A549 (cell line): ENCODE data around the gene PLEKHN1. TPM values are rescaled to one million over a fixed set of nuclear protein-coding genes. Genes with fewer than 3 reads are reported as not detected.

Source experiments
- ATAC-seq, 2 experiments: fragments of 200-7000 bp in 1 of 2; fragments of >200 bp in 1 of 2; cut with Nextera tagmentation in 1 of 2; cut with Tn5 transposase in 1 of 2; 3 replicates each; pipeline versions ENCODE4 v1.8.0 to v1.9.1; 2018 to 2020; ENCODE audit warnings: mild to moderate bottlenecking in 1 of 2, moderate library complexity in 1 of 2
- CTCF ChIA-PET: fragments of 300-600 bp; sonication (Branson Sonifier 250); formaldehyde crosslinking; extraction: SDS; loops from one replicate; lab custom pipeline; 2021; ENCODE audit warnings: antibody characterized with exemption, inconsistent platforms; lab: Yijun Ruan, JAX
- POLR2A ChIA-PET: fragments of 350-600 bp; formaldehyde crosslinking; extraction: SDS; loops from one replicate; lab custom pipeline; 2021; ENCODE audit warnings: antibody characterized with exemption, inconsistent platforms; lab: Yijun Ruan, JAX
- DNase-seq, 2 experiments: peaks; one replicate each; pipeline versions ENCODE4 v3.0.0 to v3.0.0-alpha.2; 2011 to 2016; ENCODE audit warnings: low read depth in 1 of 2, low spot score in 1 of 2
- FAIRE-seq: peaks from 2 replicates; lab custom pipeline; 2011; peaks lifted over from hg19 to GRCh38; lab: Jason Lieb, UNC
- H3K27ac ChIP-seq, 2 experiments: fragments of >200 bp; sonication (Bioruptor Twin); formaldehyde crosslinking; 3 replicates each; pipeline ENCODE4 v1.5.1; 2016 to 2017
- H3K4me1 ChIP-seq: fragments of >200 bp; sonication (Bioruptor Twin); formaldehyde crosslinking; 3 replicates; pipeline ENCODE4 v1.6.1; 2016
- H3K4me2 ChIP-seq: fragments of >200 bp; sonication (Bioruptor Twin); formaldehyde crosslinking; 3 replicates; pipeline ENCODE4 v1.6.1; 2016
- H3K4me3 ChIP-seq: fragments of >200 bp; sonication (Bioruptor Twin); formaldehyde crosslinking; 3 replicates; pipeline ENCODE4 v1.5.1; 2016
- H3K9me3 ChIP-seq: fragments of >200 bp; sonication (Bioruptor Twin); formaldehyde crosslinking; 3 replicates; pipeline ENCODE4 v1.6.1; 2016
- CHD2 ChIP-seq: fragments of 150-350 bp; IDR thresholded peaks from 2 replicates; pipeline ENCODE4 v1.6.1; 2014; ENCODE audit warnings: low read length; ENCODE audit not compliant: partially characterized antibody
- E2F6 ChIP-seq: IDR thresholded peaks from 2 replicates; pipeline ENCODE4 v1.6.1; 2012; ENCODE audit warnings: low read depth, borderline replicate concordance
- EP300 ChIP-seq, 2 experiments: fragments of >200 bp; sonication (Bioruptor Twin); formaldehyde crosslinking; IDR thresholded peaks; 2 replicates in 1 of 2; 3 replicates in 1 of 2; pipeline ENCODE4 v1.6.1; 2016 to 2017
- ESRRA ChIP-seq: fragments of 150-350 bp; IDR thresholded peaks from 2 replicates; pipeline ENCODE4 v1.6.1; 2014; ENCODE audit warnings: mild to moderate bottlenecking, low read length, borderline replicate concordance
- FOSL2 ChIP-seq, 2 experiments: fragments of 450-650 bp in 1 of 2; fragments of >200 bp in 1 of 2; sonication (Bioruptor Twin) in 1 of 2; formaldehyde crosslinking; IDR thresholded peaks; 2 replicates each; pipeline versions ENCODE4 v1.5.0 to v1.6.1; 2016 to 2020; ENCODE audit warnings: mild to moderate bottlenecking in 1 of 2, moderate library complexity in 1 of 2
- FOXS1 ChIP-seq: fragments of 250-450 bp; sonication (Bioruptor Pico); IDR thresholded peaks from 2 replicates; pipeline ENCODE4 v1.5.0; 2020; ENCODE audit warnings: mild to moderate bottlenecking, moderate library complexity
- HDAC2 ChIP-seq: fragments of 200-600 bp; sonication (generic); IDR thresholded peaks from 2 replicates; pipeline ENCODE4 v1.6.1; 2016
- HOXB5 ChIP-seq: fragments of 250-450 bp; sonication (Bioruptor Pico); IDR thresholded peaks from 2 replicates; pipeline ENCODE4 v1.5.0; 2020; ENCODE audit warnings: mild to moderate bottlenecking, moderate library complexity
- JUN ChIP-seq, 2 experiments: fragments of >200 bp; sonication (Bioruptor Twin); formaldehyde crosslinking; IDR thresholded peaks; 2 replicates in 1 of 2; 3 replicates in 1 of 2; pipeline ENCODE4 v1.6.1; 2016 to 2017
- JUNB ChIP-seq: fragments of >200 bp; sonication (Bioruptor Twin); formaldehyde crosslinking; IDR thresholded peaks from 2 replicates; pipeline ENCODE4 v1.6.1; 2016
- MAFK ChIP-seq: fragments of 450-650 bp; IDR thresholded peaks from 2 replicates; pipeline ENCODE4 v1.6.1; 2014; ENCODE audit not compliant: partially characterized antibody
- MAX ChIP-seq: IDR thresholded peaks from 2 replicates; pipeline ENCODE4 v1.6.1; 2012
- NFE2L2 ChIP-seq: fragments of 150-350 bp; conservative IDR thresholded peaks from 2 replicates; pipeline ENCODE4 v1.6.1; 2014; ENCODE audit warnings: low read length
- POLR2AphosphoS2 ChIP-seq: conservative IDR thresholded peaks from 2 replicates; pipeline ENCODE4 v1.6.1; 2012; ENCODE audit warnings: low read length, improper control_type of control experiment, inconsistent platforms
- RAD21 ChIP-seq, 2 experiments: fragments of >200 bp in 1 of 2; sonication (Bioruptor Twin) in 1 of 2; formaldehyde crosslinking in 1 of 2; IDR thresholded peaks in 1 of 2; conservative IDR thresholded peaks in 1 of 2; 2 replicates in 1 of 2; 3 replicates in 1 of 2; pipeline ENCODE4 v1.6.1; 2012 to 2018; ENCODE audit warnings: inconsistent platforms in 1 of 2
- REST ChIP-seq: fragments of 200-600 bp; sonication (generic); IDR thresholded peaks from 2 replicates; pipeline ENCODE4 v1.6.1; 2016; ENCODE audit warnings: antibody characterized with exemption, mild to moderate bottlenecking, moderate library complexity
- RFX5 ChIP-seq: fragments of 450-650 bp; IDR thresholded peaks from 2 replicates; pipeline ENCODE4 v1.7.1; 2014; ENCODE audit warnings: antibody characterized with exemption, mild to moderate bottlenecking, moderate library complexity
- SMC3 ChIP-seq: fragments of >200 bp; sonication (Bioruptor Twin); formaldehyde crosslinking; IDR thresholded peaks from 3 replicates; pipeline ENCODE4 v1.6.1; 2018; ENCODE audit warnings: inconsistent platforms
- ZNF302 ChIP-seq: fragments of 250-450 bp; sonication (Bioruptor Pico); IDR thresholded peaks from 2 replicates; pipeline ENCODE4 v1.9.0; 2021; ENCODE audit warnings: inconsistent platforms, mild to moderate bottlenecking, moderate library complexity
- ZSCAN20 ChIP-seq: fragments of 250-450 bp; sonication (Bioruptor Pico); IDR thresholded peaks from 2 replicates; pipeline ENCODE4 v1.8.0; 2022; ENCODE audit warnings: mild to moderate bottlenecking, moderate library complexity
- WGBS: methylation state at CpG from one replicate; pipeline ENCODE4 v1.1.6; 2017; ENCODE audit errors: missing lambda C conversion rate; 5-methylcytosine and 5-hydroxymethylcytosine counted together
- polyA plus RNA-seq, 4 experiments: library from polyadenylated mRNA; depleted of rRNA in 3 of 4; stranded (reverse); fragments of >200 nt; fragmentation: RNase III in 1 of 4; extraction: RNeasy Plus Mini Kit Qiagen cat#74134 plus additional on column Dnase treatment in 1 of 4; gene quantifications; 2 replicates in 3 of 4; 3 replicates in 1 of 4; pipeline ENCODE4 v1.2.3, GENCODE V29; 2011 to 2017
- TF ChIP-seq, protein P1 (sequence below): fragments of >200 bp; sonication (Bioruptor Twin); formaldehyde crosslinking; IDR thresholded peaks from 2 replicates; pipeline ENCODE4 v1.6.1; 2016
- TF ChIP-seq, protein P2 (sequence below): fragments of >200 bp; sonication (Bioruptor Twin); formaldehyde crosslinking; IDR thresholded peaks from 3 replicates; pipeline ENCODE4 v1.6.1; 2016

Gene PLEKHN1
- polyA plus RNA-seq, 2 of the 4 experiments (the other 2 are of a cell fraction), result 0.75 to 3.2 TPM

DNA sequence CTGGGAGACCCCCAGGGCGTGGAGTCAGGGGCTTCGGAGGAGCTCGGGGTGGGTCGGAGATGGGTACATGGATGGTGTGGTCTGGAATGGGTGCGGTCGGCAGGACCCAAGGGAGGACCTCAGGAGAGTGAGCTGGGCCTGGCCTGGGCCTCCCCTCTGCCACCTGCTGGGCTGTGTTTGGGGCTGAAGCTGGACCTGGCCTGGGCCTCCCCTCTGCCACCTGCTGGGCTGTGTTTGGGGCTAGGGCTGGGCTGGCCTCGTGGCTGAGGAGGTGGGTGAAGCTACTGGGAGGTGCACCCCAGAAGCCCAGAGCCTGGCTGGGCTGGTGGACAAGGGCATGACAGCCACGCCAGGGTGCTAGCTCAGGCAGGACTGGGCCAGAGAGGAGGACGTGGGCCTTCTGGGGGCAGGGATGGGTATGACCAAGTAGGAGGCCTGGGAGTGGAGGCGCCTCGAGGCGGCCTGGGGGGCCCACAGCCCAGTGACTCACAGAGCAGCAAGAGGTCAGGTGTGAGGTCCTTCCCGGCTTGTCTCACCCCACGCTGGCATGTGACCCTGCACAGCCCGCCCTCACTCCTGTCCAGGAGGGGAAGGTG, 28.1 kb upstream of the PLEKHN1 start (continued):
- TF ChIP-seq RAD21 (conservative IDR thresholded peaks at IDR 0.05 in 1 of 2, IDR thresholded peaks at IDR 0.05 in 1 of 2) (peak; percentile 59 to 61), FOSL2 (IDR thresholded peaks at IDR 0.05) (peak; percentile 28; the same call in 1 of the 2 replicates), FOSL2 (CRISPR knock-in tag; IDR thresholded peaks at IDR 0.05) (peak; percentile 72), E2F6 (no peak; the same call in 1 of the 2 replicates), EP300 (IDR thresholded peaks at IDR 0.05) (peak; percentile 55 to 61; a peak in 3 of 5 replicates), HOXB5 (CRISPR knock-in tag) (no peak), POLR2AphosphoS2 (no peak), ESRRA (no peak), JUNB (0 out of 2 replicates have a peak, but pooled peaks have one; percentile 20), SMC3 (peak; percentile 80), MAFK (no peak), REST (no peak)
- TF ChIP-seq, protein P1, sequence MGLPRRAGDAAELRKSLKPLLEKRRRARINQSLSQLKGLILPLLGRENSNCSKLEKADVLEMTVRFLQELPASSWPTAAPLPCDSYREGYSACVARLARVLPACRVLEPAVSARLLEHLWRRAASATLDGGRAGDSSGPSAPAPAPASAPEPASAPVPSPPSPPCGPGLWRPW, result no peak
- TF ChIP-seq, protein P2, sequence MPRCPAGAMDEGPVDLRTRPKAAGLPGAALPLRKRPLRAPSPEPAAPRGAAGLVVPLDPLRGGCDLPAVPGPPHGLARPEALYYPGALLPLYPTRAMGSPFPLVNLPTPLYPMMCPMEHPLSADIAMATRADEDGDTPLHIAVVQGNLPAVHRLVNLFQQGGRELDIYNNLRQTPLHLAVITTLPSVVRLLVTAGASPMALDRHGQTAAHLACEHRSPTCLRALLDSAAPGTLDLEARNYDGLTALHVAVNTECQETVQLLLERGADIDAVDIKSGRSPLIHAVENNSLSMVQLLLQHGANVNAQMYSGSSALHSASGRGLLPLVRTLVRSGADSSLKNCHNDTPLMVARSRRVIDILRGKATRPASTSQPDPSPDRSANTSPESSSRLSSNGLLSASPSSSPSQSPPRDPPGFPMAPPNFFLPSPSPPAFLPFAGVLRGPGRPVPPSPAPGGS, result no peak
- TF ChIP-seq, all 56 proteins: peak for 11

DNA sequence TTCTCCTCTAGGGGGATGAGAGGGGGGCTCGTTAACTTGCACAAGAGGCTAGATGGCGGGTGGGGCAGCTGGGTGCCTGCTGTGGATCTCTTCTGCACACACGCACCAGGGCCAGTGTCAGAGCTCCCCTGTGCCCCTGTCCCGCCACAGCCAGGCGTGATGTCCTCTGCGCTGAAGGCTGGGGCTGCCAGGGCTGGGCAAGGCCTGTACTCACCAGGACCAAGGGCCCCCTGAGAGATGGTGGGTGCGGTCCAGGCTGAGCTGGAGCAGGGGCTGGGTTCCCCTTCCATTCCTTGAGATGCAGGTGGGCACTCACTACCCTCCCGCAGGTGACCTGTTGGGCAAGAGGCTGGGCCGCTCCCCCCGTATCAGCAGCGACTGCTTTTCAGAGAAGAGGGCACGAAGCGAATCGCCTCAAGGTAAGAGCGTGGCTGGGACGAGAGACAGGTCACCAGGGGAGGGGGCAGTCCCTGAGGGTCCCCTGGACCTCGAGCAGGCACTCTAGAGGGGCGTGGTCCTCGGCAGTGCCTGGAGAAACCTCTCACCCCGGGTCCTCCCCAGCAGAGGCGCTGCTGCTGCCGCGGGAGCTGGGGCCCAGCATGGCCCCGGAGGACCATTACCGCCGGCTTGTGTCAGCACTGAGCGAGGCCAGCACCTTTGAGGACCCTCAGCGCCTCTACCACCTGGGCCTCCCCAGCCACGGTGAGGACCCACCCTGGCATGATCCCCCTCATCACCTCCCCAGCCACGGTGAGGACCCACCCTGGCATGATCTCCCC, 27.4 kb upstream of the PLEKHN1 start:
- Histone ChIP-seq H3K4me1 (peaks cover 59% of the 10 kb centered on the region), H3K27ac (peak overlapping the region; percentile 100), H3K4me2 (peak overlapping the region; percentile 100), H3K4me3 (peak overlapping the region; percentile 71; the same call in 2 of the 3 replicates), H3K9me3 (no peaks in the 10 kb centered on the region)
- CTCF ChIA-PET, result interaction anchor here (0.6 to 8.1 kb wide), 17 partner anchors 10 to 301 kb away, joined by 3 to 84 read pairs (median 6); partner anchors contain the start of gene SAMD11
- DNase-seq (peak in 1 of 2 experiments; percentile 43), FAIRE-seq (no peak), ATAC-seq (peak; percentile 0 to 25; a peak in 3 of 6 replicates)
- POLR2A ChIA-PET, result no interaction called here
- 56% methylated on average over 24 of the region's 30 CpGs for WGBS
- no peak; a peak in 1 of 5 replicates for TF ChIP-seq JUN (IDR thresholded peaks at IDR 0.05)
- no peak for TF ChIP-seq RFX5
- no peak for TF ChIP-seq CHD2
- no peak for TF ChIP-seq ZNF302
- TF ChIP-seq MAX, result peak; percentile 22; the same call in 1 of the 2 replicates
- TF ChIP-seq HDAC2, result no peak
- 0 out of 2 replicates have a peak, but pooled peaks have one; percentile 16 for TF ChIP-seq E2F6
- TF ChIP-seq JUNB, result no peak
- no peak for TF ChIP-seq NFE2L2
- TF ChIP-seq FOXS1 (CRISPR knock-in tag), result no peak
- TF ChIP-seq ZSCAN20 (CRISPR knock-in tag), result no peak
- TF ChIP-seq MAFK, result no peak
